ENCODE data around the gene ABI1.

DNA sequence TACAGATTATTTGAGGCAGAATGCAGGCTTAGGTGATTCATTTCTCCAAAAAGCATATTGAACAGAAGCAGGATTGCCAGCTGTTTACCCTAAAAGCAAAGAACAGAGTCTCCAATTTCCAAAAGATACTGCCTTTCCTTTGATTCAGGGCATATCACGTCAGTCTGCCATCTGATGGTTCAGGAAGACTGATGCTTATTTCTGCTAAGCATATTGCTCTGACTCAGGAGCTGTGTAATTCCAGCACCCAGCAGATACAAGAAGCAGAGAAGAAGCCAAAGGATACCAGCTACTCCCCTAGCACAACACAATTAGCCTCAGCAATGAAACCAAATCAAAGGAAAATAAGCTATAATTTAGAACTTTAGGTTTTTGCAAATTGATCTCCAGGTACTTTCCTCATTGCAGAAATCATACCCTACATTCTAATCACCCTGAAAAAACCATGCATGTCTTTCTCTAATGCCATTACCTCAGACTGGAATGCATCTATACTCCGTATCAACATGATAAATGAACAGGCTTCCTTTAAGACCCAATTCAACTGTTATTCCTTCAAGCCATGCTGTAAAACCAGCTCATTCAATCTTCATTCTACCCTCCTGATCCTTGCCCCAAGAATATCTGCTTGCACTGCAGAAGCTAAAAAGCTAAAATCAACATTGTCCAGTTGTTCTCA lies 55.1 kb downstream of the ABI1 start:
- TF ChIP-seq RAD21 (IDR thresholded peaks at IDR 0.05) (no peak), JUND (IDR thresholded peaks at IDR 0.05) (no peak)
- TF ChIP-seq, protein P1, sequence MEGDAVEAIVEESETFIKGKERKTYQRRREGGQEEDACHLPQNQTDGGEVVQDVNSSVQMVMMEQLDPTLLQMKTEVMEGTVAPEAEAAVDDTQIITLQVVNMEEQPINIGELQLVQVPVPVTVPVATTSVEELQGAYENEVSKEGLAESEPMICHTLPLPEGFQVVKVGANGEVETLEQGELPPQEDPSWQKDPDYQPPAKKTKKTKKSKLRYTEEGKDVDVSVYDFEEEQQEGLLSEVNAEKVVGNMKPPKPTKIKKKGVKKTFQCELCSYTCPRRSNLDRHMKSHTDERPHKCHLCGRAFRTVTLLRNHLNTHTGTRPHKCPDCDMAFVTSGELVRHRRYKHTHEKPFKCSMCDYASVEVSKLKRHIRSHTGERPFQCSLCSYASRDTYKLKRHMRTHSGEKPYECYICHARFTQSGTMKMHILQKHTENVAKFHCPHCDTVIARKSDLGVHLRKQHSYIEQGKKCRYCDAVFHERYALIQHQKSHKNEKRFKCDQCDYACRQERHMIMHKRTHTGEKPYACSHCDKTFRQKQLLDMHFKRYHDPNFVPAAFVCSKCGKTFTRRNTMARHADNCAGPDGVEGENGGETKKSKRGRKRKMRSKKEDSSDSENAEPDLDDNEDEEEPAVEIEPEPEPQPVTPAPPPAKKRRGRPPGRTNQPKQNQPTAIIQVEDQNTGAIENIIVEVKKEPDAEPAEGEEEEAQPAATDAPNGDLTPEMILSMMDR (IDR thresholded peaks at IDR 0.05; ENCODE audit: low read depth, low read length, missing input control), result no peak

Measured in liver (tissue), 3 donors.